MM.1S (cell line): ENCODE data around the gene KLHL36.

Source experiments
- DNase-seq: peaks from one replicate; pipeline ENCODE4 v3.0.0-alpha.2; 2015
- H2AFZ ChIP-seq: fragments of 300-600 bp; sonication (generic); 2 replicates; pipeline ENCODE4 v1.6.0; 2016; ENCODE audit warnings: antibody characterized with exemption, low read length
- H3F3A ChIP-seq: fragments of 300-600 bp; sonication (generic); 2 replicates; pipeline ENCODE4 v1.6.1; 2016; ENCODE audit warnings: mild to moderate bottlenecking, antibody characterized with exemption, low read length, moderate library complexity, mixed read lengths; ENCODE audit not compliant: insufficient read depth
- H3K27ac ChIP-seq: fragments of 300-600 bp; sonication (generic); 2 replicates; pipeline ENCODE4 v1.5.1; 2016; ENCODE audit warnings: mild to moderate bottlenecking, low read length
- H3K27me3 ChIP-seq: fragments of 300-600 bp; sonication (generic); replicated peaks from 2 replicates; pipeline ENCODE4 v1.6.0; 2016; ENCODE audit warnings: low read length; ENCODE audit not compliant: insufficient read depth
- H3K36me3 ChIP-seq: fragments of 300-600 bp; sonication (generic); replicated peaks from 2 replicates; pipeline ENCODE4 v1.6.1; 2016; ENCODE audit warnings: mild to moderate bottlenecking, low read length, mixed read lengths; ENCODE audit not compliant: insufficient read depth
- H3K4me1 ChIP-seq: fragments of 300-600 bp; sonication (generic); 2 replicates; pipeline ENCODE4 v1.6.1; 2016; ENCODE audit warnings: low read length, mixed read lengths
- H3K4me2 ChIP-seq: fragments of 300-600 bp; sonication (generic); 2 replicates; pipeline ENCODE4 v1.6.0; 2016; ENCODE audit warnings: low read depth, low read length
- H3K4me3 ChIP-seq: fragments of 300-600 bp; sonication (generic); 2 replicates; pipeline ENCODE4 v1.5.1; 2016; ENCODE audit warnings: low read length, mixed read lengths
- H3K79me2 ChIP-seq: fragments of 300-600 bp; sonication (generic); 2 replicates; pipeline ENCODE4 v1.6.1; 2016; ENCODE audit warnings: mixed run types, low read length, mixed read lengths
- H3K9ac ChIP-seq: fragments of 300-600 bp; sonication (generic); 2 replicates; pipeline ENCODE4 v1.6.1; 2016; ENCODE audit warnings: low read length, mixed read lengths
- H3K9me2 ChIP-seq: fragments of 300-600 bp; sonication (generic); replicated peaks from 2 replicates; pipeline ENCODE4 v1.6.1; 2016; ENCODE audit warnings: mild to moderate bottlenecking, low read length, mixed read lengths; ENCODE audit not compliant: insufficient read depth
- H3K9me3 ChIP-seq: fragments of 300-600 bp; sonication (generic); replicated peaks from 2 replicates; pipeline ENCODE4 v1.6.1; 2016; ENCODE audit warnings: mild to moderate bottlenecking, low read length, mixed read lengths; ENCODE audit not compliant: insufficient read depth
- H4K20me1 ChIP-seq: fragments of 300-600 bp; sonication (generic); 2 replicates; pipeline ENCODE4 v1.6.1; 2016; ENCODE audit warnings: mild to moderate bottlenecking, low read length, moderate library complexity, mixed read lengths; ENCODE audit not compliant: insufficient read depth
- CTCF ChIP-seq: fragments of 300-600 bp; sonication (generic); IDR thresholded peaks from 2 replicates; pipeline ENCODE4 v1.5.1; 2016; ENCODE audit warnings: antibody characterized with exemption, low read length, mixed read lengths
- EZH2 ChIP-seq: fragments of 300-600 bp; sonication (generic); optimal IDR thresholded peaks from 2 replicates; pipeline ENCODE3; 2017; ENCODE audit warnings: low read depth, mild to moderate bottlenecking, antibody characterized with exemption, low read length, mixed read lengths
- EZH2phosphoT487 ChIP-seq: fragments of 300-600 bp; sonication (generic); IDR thresholded peaks from 2 replicates; pipeline ENCODE4 v1.6.1; 2018; ENCODE audit warnings: antibody characterized with exemption, low read length

KLHL36 gene

GRCh38 chr16:84710686-84711085, 62.4 kb downstream of the KLHL36 start:
- H4K20me1 ChIP-seq: peaks cover 9% of the 10 kb centered on the region; the same call in 1 of the 2 replicates
- no peaks in the 10 kb centered on the region for H3K4me1 ChIP-seq
- H3K4me3 ChIP-seq: no peak overlapping the region
- H3K79me2 ChIP-seq: peaks cover 95% of the 10 kb centered on the region
- no peak overlapping the region for H3K4me2 ChIP-seq
- no peak overlapping the region for H3K27ac ChIP-seq
- no peaks in the 10 kb centered on the region for H3K9me3 ChIP-seq
- no peaks in the 10 kb centered on the region for H3K9me2 ChIP-seq
- no peak for TF ChIP-seq EZH2
- no peak for TF ChIP-seq CTCF
- no peak for TF ChIP-seq EZH2phosphoT487
- H3K36me3 ChIP-seq: no peaks in the 10 kb centered on the region
- no peak for DNase-seq
- no peak overlapping the region for H3K9ac ChIP-seq
- no peaks in the 10 kb centered on the region for H3F3A ChIP-seq
- no peak overlapping the region for H2AFZ ChIP-seq
- no peaks in the 10 kb centered on the region for H3K27me3 ChIP-seq
